Activated T-helper 9 cell treated with anti-CD3 and anti-CD28 coated beads, Interleukin-2, amount 50 U/mL, for 16 hours (primary cell): ENCODE measurements around the gene PSME3.
"Not testable (repeated sequence)": the region's sequence is repeated elsewhere in the genome, so short reads cannot be mapped to it uniquely, and the experiment has no call there.

ENCODE experiments used
- DNase-seq: peaks from one replicate; pipeline ENCODE4 v3.0.0-alpha.2; 2020; ENCODE audit warnings: low read depth

Gene PSME3

DNA sequence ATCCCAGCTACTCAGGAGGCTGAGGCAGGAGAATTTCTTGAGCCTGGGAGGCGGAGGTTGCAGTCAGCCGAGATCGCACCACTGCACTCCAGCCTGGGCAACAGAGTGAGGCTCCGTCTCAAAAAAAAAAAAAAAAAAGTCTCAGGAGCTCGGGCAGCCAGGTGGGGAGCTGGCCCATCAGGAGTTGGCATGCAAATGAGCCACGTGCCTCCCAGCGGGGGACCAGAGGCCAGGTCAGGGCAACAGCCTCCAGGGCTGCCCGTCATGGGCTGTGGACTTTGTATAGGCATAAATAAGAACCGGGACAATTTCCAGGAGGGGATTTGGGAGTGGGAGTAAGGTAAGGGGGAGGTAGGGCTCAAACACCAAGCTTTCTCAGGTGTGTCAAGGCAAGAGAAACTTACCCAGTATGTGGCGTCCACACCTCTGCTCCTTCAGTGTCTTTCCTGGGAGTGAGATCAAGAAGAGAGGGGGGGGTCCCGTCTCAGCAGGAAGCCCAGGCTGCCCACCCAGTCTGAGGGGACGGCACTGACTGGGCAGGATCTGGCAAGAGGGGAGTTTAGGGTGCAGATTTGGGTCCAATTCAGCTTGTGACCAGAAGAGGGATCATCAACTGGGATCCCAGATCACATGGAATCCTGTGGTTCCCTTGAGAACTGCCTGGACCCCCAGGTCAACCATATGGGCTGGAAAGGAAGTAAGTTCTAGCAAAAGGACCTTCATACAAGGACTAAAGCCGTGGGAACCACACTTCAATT is 45.1 kb downstream of the PSME3 start:
- no peak for DNase-seq

DNA sequence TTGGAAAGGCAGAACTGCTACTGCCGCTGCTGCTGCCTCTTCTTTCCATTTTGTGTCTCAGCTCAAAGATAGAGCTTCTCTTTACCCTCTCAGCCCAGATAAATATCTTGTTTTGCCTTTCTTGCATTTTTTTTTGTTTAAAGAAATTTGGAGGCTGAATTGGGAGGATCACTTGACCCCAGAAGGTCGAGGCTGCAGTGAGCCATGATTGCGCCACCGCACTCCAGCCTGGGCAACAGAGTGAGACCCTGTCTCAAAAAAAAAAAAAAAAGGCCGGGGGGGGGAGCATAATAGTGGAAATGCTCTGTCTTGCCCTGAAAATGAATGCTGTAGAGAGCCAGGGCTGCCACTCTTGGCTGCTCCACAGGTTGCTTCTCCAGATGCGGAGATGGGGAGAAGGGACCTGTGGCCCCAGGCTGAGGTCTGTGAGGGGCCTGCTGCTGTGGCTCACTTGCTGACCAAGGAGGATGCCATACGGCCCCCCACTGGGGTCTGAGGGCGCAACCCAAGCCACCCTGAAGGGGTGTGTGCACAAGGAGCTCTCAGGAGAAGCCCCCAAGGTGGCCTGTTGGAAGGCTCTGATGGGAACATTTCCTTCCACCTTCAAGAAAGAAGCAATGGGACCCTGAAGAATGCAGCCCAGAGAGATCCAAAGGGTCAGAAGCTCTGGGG is 45.9 kb downstream of the PSME3 start:
- DNase-seq, result no peak

DNA sequence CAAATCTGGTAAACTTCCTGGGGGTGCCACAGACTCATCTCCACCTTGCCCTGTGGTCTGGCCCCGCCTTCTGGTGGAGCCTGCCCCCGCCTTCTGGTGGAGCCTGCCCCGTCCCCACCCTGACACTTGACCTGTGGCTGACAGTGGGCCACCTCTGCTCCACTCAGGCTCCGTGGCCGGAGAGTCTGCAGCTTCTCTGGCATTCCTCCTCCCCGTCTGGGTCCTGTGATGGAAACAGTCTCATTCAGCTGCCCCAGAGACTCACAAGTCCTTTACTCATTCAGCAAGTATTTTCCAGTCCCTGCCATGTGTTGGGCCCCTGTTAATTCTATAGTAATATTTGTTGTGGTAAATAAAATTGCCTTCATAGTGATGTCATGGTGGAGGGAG is 46.4 kb downstream of the PSME3 start:
- DNase-seq, result no peak

DNA sequence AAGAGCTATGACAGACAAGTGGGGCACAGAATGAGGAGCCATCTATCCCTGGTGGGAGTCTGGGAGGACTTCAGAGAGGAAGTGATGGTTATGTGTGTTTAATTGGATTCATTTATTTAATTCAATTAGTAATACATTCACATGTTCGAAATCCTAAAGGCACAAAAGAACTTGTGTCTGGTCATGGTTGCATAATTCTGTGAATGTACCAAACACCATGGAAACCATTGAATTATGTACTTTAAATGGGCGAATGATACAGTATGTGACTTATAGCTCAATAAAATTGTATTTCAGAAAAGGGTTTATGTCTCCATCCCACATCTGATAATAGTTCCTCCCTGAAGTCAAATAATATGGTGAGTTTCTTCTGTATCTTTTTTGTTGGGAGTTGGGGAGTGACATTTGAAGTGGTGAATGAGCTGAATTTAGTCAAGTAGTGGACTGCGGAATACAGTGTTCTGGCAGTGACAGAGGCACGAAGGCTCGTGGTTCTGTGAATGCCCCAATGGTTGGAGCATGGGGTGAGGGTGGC is 47.6 kb downstream of the PSME3 start:
- no peak for DNase-seq

DNA sequence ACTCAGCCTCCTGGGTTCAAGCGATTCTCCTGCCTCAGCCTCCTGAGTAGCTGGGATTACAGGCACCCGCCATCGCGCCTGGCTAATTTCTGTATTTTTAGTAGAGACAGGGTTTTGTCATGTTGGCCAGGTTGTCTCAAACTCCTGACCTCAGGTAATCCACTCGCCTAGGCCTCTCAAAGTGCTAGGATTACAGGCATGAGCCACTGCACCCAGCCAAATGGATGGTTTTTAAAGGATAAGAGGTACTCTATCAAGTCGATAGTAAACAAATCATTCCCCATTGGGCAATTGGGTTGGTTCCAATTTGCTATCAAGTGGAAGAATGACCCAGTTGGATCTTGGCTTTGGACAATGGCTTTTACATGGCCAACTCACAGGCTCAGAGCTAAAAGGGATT is 48.5 kb downstream of the PSME3 start:
- DNase-seq, result not testable (repeated sequence)

DNA sequence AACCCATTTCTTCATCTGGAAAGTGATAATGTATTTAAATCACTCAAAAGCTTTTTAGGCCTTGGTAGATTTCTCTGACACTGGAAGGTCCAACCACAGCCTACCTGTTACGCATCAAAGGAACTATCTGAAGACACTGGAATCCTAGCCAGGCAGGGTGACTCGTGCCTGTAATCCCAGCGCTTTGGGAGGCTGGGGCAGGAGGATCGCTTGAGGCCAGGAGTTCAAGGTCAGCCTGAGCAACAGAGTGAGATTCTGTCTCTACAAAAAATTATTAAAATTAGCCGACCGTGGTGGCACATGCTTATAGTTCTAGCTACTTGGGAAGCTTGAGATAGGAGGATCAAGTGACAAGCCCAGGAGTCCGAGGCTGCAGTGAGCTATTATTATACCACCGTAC is 49.0 kb downstream of the PSME3 start:
- DNase-seq, result no peak

DNA sequence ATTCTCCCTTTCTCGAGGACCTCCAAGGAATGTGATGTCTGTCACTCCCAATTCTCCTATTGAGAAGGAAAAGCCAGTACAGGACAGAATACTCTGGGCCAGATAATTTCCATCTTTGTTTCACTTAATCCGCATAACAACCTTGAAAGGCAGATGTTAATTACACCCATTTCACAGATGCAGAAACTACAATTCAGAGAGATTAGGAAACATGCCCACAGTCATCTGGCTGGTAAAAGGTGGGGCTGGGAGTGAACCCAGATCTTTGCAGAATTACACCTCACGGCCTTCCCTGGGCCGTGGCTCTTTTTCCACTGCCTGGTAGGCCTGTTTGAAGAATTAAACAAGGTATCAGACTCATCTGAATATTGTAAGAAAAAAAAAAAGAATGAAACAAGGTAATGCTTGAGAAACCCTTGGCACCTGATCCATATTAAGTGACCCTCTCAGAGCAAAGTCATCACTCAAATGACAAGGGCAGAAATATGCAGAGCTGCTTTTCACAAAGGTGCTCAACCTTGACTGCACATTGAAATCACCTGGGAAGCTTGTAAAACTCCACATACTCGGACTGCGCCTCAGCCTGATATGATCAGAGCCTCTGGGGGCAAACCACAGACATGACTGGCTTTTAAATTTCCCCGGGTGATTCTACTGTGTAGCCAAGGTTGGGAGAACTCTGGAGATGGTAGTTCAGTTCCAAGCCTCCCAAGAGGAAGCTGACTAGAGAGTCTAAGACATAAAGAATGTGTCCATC is 50.8 kb downstream of the PSME3 start:
- no peak for DNase-seq

DNA sequence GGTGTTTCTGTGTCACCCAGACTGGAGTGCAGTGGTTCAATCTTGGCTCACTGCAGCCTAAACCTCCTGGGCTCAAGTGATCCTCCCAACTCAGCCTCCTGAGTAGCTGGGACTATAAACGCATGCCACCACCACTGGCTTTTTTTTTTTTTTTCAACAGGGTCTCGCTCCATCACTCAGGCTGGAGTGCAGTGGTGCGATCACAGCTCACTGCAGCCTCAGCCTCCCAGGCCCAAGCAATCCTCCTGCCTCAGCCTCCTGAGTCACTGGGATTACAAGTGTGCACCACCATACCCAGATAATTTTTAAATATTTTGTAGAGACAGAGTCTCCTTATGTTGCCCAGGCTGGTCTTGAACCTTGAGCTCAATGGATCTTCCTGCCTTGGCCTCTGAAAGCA is 52.6 kb downstream of the PSME3 start:
- DNase-seq, result not testable (repeated sequence)

DNA sequence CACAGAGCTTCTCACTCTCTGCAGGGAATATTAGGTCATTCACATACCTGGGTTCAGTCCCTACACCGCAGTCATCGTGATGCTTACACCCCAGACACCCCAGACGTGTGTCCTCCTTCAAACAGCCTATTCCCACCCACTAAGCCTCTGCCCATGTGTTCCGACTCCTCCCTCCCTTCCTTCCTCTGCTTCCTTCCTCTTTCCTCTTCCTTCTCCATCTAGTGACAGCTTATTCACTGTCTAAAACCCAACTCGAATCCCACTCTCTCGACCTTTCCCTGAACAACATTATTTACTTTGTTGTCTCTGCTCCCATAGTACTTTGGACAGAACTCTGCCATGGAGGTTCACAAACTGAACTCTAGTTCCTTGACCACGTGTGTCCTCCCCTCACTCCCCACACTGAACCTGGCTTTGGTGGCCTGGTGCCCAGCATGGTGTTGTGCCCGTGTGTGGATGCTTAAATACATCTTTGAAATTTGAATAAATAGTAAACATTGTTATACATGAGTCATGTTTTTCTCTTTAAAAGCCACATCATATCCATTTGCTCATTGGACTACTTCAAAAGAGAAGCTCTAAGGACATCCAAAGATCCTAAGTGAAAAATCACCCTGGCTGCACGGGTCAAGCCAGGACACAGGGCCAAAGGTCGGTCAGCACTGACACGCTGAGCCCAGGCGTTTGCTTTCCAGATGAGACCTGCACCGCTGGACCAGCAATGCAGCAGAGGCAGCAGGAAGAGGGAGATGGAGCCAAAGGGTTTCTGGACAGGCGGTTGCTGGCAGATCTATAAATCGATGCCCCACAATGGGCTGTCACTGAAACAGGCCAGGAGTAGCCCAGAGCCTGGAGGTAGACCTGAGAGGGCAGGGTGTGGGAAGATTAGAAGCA is 53.3 kb downstream of the PSME3 start:
- no peak for DNase-seq

DNA sequence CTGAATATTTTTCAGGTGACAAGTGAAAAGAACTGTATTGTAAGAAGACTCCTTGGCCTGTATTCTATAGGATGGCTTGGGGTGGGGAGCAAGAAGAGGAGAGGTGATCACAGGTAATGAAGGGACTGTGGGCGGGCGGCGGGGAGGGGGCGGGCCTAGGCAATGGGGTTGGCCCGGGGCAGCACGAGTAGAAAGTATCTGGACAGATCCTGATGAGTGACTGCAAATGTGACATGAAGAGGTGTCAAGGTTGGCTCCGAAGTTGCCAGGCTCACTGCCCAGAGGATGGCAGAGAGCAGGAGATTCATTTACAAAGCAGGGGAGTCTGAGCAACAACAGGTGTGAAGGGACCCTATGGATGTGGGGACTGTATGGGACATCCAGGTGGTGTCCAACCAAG is 56.6 kb downstream of the PSME3 start:
- no peak for DNase-seq

DNA sequence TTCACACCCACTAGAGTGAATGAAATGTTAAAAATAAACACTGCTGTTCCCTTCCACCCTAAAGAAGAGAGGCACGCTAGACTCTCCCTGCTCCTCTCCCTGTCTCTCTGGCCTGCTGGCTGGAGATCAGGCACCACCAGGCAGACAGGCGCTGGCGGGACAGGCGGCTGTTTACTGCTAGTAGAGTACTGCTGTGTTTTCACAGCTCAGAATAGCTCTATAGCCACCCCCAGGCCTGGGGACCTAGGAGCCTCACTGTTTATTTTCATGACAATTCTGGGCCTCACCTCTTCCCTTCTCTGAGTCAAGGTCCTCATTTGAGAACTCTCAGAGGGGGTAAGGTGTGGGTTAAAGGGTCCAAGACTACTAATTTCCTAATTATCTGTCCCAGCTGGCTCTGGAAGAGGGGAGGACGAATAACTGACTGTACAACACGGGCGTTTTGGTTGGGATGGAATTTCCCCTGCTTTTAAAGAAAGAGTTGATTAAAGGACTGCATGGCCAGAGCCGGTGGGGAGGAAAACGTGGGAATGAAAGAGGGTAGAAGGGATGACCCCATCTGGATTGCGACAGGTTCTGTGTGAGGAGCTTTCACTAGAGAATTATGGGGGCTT is 58.4 kb downstream of the PSME3 start:
- no peak for DNase-seq

DNA sequence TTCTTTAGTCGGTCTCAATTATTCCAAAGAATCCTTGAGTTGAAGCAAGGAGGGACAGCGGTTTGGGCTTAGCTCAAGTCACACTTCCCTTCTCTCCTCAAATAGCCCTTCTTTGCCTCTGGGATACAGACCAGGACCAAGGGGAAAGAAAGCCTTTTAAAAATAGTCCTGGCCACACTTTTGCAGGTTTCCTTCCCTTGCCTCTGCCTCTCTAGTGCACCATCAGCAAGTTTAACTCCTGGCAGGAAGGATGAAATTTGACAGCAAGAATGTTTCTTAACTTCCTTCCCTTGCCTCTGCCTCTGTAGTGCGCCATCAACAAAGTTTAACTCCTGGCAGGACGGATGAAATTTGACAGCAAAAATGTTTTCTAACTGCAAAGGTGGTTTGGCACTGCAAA is 60.2 kb downstream of the PSME3 start:
- no peak for DNase-seq
